Measurements from ENCODE around the gene TSKU.
A peak's percentile ranks its signal among the peaks of the same experiment; 100 is the strongest.

The TSKU gene

DNA sequence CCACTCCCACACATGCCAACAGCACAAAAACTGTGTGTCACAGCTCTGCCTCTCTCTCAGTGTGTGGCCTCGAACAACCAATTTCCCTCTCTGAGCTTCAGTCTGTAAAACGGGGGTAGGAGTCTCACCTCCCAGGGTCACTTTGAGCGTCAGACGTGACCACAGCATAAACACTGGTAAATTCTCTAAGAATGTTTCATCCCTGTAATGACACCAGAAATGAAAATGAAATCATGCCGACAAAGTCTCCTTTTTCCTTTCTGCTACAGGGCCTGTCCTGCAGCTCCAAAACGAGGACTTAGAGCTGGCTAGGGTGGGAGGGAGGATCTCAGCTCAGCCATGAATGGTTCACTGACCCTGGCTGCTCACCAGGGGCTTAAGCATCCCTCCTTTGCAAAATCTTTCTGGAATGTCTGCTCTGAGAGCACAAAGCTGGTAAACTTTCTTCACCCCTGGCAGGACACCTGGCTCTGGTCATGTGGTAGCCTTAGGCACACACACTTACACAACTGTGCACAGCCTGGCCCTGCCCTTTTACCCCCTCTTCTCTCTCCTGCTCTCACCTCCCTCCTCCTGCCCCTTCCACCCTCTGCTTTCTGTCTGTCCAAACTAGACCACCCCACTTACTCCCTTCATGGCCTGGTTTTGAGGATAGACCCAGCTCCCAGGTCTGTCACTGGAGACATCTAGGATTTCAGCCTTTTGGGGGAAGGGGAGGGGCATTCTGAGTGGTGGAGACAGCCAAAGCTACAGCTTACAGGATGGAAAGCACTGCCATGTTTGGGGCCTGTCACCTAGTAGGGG lies 12.3 kb upstream of the TSKU start:
- DNase-seq (ENCODE audit: low read depth) = peak; percentile 85

GRCh38 chr11:76771446-76772099 lies 11.6 kb upstream of the TSKU start:
- DNase-seq (ENCODE audit: low read depth) = no peak

DNA sequence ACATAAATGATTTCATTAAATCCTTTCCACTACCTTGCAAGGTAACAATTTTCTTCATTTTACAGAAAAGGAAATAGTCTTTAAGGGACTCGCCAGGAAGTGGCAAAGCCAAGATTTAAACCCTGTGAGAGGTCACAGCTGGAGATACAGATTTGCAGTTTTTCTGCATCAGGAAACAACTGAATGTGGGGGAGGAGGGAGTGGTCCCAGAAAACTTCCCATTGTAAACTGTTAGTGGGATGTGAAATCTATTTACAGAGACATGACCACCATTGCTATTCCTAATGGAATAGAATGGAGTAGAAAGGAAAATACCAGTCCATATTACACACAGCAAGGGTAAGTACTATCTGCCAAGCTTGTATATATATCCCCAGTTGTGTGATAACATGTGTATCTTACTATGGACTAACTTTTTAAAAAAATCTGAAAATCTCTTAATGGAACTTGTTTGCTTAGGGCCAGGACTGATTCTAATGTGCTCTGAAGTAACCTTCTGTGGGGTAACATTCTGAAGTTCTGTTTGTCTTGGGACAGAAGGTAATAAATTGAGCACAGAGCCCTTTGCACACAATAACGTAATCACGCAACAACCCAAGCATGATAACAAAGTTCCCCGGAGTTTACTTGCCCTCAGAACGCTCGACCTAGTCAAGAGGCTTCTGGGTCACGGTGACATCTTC lies 10.9 kb upstream of the TSKU start:
- DNase-seq (ENCODE audit: low read depth) = no peak

DNA sequence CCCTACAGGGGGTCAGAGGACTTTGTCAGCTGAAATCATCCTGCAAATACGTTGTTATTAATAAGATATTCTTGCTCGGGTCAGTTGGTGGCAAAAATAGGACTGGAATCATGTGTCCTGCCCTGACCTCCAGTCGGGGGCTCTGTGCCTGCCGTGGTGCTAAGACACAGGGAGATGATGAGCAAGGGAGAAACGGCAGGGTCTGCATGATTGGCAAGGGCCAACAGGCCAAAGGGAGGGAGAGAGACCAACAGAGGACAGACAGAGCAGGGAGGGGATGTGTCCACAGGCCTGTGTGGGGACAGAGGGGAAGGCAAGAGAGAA lies 10.4 kb upstream of the TSKU start:
- no peak for DNase-seq (ENCODE audit: low read depth)

DNA sequence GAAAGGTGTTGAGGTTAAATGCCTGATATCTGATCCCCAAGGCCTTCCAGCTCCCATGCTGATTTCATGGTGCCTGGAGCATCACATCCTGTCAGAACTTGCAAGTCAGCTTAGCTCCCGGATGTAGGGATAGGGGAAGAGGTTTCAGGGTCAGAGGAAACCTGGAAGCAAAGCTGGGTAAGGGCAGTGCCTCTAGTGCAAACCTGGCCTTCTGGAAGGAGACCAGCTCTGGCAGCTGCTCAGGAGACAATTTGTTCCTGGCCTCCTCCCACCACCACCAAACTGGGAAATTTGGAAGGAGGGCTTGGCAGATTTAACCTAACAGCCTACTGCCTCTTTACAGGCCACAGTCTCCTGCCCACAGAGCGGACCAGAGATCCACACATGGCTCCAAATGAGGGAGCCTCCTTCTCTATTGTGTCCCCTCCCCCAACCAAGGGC lies 9.2 kb upstream of the TSKU start:
- DNase-seq (ENCODE audit: low read depth) = no peak

GRCh38 chr11:76776472-76776871 lies 6.7 kb upstream of the TSKU start:
- DNase-seq (ENCODE audit: low read depth) = no peak

DNA sequence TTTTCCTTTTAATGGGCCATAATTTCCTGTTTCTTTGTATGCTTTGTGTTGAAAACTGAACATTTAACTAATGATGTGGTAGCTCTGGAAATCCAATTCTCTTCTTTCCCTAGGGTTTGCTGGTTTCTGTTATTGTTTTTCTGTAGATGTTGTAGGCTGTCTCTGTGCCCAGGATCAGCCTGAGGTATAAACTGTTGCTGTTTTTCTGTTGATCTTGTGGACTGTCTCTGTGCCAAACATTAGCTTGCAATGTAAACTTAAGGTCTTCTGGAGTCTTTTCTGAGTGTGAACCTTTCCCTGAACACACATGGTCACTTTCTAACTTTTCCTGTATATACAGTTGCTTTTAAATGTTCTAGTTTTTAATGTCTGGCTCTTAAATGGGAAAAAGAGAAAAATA lies 5.9 kb upstream of the TSKU start:
- DNase-seq (ENCODE audit: low read depth) = no peak

DNA sequence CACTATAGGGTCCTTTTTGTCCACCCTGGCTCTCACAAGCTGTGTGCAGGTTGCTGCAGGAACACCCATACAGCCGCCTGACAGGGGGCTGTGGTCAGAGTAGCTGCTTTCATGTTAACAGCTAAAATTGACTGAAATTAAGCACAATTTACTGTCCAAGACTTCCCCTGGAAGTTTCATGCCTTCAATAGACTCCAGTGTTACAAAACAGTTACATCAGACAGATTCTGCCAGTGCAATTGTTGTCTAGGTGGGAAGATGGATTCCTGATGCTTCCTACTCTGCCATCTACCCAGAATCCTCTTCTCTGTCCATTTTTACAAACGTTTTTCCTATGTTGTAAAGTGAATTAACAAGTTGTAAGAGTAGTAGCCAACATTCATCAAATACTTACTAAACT lies 5.3 kb upstream of the TSKU start:
- no peak for DNase-seq (ENCODE audit: low read depth)

- no peak for DNase-seq (ENCODE audit: low read depth)
Observed at GRCh38 chr11:76778874-76779273, 4.3 kb upstream of the TSKU start.

- no peak for DNase-seq (ENCODE audit: low read depth)
Observed at GRCh38 chr11:76781046-76781801, 1.9 kb upstream of the TSKU start.

DNA sequence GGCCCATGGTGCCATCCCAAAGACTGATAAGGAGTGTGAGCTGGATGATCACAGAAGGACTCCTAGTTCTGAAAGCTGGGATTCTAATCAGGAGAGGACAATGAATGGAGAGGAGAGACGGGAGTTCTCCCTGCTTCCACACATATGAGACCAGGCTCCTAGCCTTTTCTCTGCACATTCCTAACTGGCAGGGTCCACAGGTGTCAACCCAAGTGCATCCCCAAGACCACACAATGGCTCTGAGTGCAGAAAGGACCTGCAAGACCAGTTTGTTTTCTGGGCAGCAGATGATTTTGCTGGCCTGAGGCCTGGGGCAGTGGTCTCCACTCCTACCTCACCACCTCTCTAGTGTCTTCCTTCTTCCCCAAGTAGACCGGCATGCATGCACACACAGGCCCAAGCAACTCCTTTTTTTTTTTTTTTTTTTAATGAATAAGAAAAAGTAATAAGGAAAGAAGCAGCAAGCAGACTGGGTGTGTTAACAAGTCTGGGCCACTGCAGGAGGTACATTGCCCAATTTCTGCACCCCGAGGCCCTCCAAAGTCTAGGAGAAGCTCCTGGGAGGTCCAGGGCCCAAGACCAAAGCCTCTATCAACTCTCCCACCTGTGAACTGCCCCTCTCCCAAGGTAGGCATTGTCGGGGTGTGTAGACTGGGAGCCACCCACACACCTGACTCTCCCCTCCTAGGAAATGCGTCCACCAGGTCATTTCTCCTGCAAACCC lies 1.2 kb upstream of the TSKU start:
- DNase-seq (ENCODE audit: low read depth) = no peak

DNA sequence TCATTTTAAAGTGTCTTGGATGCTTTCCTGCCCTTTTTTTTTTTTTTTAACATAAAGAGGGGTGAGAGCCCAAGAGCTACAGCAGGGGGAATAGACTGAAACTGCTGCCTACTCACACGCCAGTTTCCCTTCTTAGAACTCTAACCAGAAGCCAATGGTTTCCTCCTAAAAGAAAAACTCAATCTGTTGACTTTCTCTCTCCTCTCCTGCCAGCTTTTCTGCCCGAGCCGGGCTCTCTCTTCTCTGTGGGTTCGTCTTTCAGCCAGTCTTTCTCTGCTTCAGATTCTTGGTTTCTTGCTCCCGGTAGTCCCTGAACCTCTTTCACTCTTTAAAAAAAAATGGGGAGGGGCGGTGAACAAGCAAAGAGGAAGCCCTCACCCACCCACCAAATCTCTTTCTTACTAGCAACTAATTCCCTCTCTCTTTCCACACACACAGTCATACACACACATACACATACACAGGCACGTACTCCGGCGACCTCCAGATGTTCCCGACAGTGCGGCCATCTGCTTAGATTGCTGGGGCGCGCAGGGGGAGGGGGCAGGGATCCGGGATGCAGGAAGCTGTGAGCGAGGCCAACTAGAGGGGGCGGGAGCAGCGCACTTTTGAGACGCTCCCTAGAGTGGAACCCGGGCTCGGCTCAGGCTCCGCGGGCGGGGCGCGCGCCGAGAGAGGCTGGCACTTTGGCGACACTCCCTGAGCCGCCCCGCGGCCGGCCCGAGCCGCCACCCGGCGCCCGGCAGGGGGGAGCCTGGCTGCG lies 444 bp upstream of the TSKU start:
- DNase-seq (ENCODE audit: low read depth) = peak; percentile 63

- no peak for DNase-seq (ENCODE audit: low read depth)
Observed at GRCh38 chr11:76783896-76784813, 999 bp downstream of the TSKU start.

DNA sequence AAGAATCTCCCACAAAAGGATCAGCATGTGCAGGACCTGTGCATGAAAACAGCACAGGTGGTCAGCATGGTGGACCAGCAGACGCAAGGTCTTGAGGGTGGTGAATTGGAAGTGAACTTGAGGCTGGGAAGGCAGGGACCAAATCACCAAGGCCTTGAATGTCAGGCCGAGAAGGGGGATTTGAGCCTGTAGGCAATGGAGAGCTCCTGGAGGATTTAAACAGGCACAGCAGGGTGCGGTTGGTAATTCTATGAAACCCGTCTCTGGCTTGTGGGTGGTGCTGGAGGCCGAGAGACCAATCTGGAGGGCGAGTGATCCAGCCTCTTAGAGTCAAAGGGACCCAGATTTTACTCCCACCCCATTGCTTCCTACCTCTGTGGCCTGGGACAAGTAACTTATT lies 2.4 kb downstream of the TSKU start:
- DNase-seq (ENCODE audit: low read depth) = no peak

DNA sequence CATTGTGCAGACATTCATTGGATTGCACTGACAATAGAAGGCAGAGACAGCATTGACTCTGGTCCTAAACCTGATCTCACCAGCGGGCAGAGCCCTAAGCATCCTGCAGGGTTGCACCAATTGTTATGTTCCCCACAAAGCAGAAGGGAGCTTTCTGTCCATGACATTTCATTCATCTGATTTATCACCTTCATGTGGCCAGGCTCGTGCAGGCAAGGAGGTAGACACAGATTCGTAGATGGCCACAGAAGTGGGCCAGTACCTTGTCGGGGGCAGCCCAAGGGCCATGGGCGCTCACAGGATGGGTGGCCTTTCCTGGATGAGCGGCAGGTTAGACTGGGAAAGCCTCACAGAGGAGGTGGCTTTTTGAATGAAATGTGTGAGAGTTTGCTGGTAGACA lies 2.9 kb downstream of the TSKU start:
- no peak for DNase-seq (ENCODE audit: low read depth)

GRCh38 chr11:76786441-76787014 lies 3.4 kb downstream of the TSKU start:
- no peak for DNase-seq (ENCODE audit: low read depth)

DNA sequence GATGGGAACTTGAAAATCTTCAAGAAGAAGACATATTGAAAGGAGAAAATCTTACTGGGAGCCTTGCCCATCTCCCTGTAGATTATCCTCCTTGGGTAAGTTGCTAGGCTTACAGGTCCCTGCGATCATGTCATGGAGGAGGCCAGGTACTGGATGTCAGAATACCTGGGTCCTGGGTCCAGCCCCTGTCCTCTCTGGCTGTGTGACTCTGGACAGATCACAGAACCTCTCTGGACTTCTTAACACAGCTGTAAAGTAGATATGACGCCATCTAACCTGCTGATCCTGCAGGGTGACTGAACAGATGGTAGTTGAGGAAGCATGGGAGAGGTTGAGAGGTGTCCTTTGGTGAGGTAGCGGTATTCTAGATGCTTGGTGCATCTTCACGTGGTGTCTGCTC lies 4.1 kb downstream of the TSKU start:
- no peak for DNase-seq (ENCODE audit: low read depth)

DNA sequence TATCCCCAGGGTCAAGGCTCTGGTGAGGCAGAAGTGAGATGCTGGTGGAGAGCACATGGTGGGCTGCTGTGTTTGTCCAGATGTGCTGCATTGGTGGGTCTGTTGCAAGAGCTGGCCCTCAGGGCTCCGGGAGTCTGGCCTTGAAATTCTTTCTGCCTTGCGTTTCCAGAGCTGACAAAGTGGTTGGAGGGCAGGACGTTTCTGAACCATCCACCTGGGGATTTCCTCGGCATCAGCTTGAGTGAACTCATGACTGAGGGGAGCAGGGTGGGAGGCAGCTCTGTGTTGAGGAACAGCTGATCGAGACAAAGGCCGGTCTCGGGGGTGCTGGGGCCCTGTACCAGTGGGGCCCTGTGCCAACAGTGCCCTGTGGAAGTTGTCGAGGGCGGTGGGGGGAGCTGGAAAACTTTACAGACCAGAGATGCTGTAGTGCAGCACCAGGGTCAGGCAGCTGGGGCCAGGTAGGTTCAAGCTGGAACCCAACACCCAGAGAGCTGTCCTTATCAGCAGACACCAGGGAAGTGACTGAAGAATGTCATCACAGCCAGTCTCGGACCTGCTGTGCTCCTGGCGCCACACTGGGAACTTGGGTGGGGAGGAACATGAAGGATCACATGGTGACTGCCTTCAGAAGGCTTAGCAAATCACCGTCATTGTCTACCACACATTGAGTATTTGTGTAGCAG lies 4.9 kb downstream of the TSKU start:
- DNase-seq (ENCODE audit: low read depth) = no peak

All from GM04503 (cell line).